GM18861 (cell line): ENCODE results near the gene CCNQ.
"Not testable (repeated sequence)": the region's sequence is repeated elsewhere in the genome, so short reads cannot be mapped to it uniquely, and the experiment has no call there.

Experiments used
- ATAC-seq: cut with Tn5 transposase; IDR thresholded peaks from one replicate; pipeline ENCODE4 v1.9.1; 2021; ENCODE audit not compliant: unreplicated experiment

The CCNQ gene

GRCh38 chrX:153623310-153624029, 24.5 kb upstream of the CCNQ start:
- ATAC-seq, result no peak

GRCh38 chrX:153622661-153623309, 23.8 kb upstream of the CCNQ start:
- ATAC-seq, result no peak

GRCh38 chrX:153621949-153622598, 23.1 kb upstream of the CCNQ start:
- ATAC-seq, result no peak

- ATAC-seq, result no peak
Observed at GRCh38 chrX:153620576-153620975, 21.6 kb upstream of the CCNQ start.

- no peak for ATAC-seq
Observed at GRCh38 chrX:153614818-153615217, 15.9 kb upstream of the CCNQ start.

GRCh38 chrX:153612413-153612812, 13.5 kb upstream of the CCNQ start:
- no peak for ATAC-seq

GRCh38 chrX:153611298-153612095, 12.6 kb upstream of the CCNQ start:
- ATAC-seq, result no peak

GRCh38 chrX:153610836-153611213, 11.9 kb upstream of the CCNQ start:
- ATAC-seq, result no peak

GRCh38 chrX:153609917-153610835, 11.2 kb upstream of the CCNQ start:
- no peak for ATAC-seq

GRCh38 chrX:153608806-153609205, 9.9 kb upstream of the CCNQ start:
- no peak for ATAC-seq

GRCh38 chrX:153608376-153608775, 9.4 kb upstream of the CCNQ start:
- no peak for ATAC-seq

- no peak for ATAC-seq
Observed at GRCh38 chrX:153606503-153606902, 7.6 kb upstream of the CCNQ start.

- not testable (repeated sequence) for ATAC-seq
Observed at GRCh38 chrX:153604666-153605380, 5.9 kb upstream of the CCNQ start.

GRCh38 chrX:153603131-153603656, 4.3 kb upstream of the CCNQ start:
- ATAC-seq, result no peak

- no peak for ATAC-seq
Observed at GRCh38 chrX:153602601-153603000, 3.7 kb upstream of the CCNQ start.

GRCh38 chrX:153601511-153602110, 2.7 kb upstream of the CCNQ start:
- no peak for ATAC-seq

GRCh38 chrX:153600921-153601320, 2.0 kb upstream of the CCNQ start:
- no peak for ATAC-seq

- ATAC-seq, result no peak
Observed at GRCh38 chrX:153600032-153600373, 1.1 kb upstream of the CCNQ start.
